Cardiac fibroblast (primary cell): Measurements from ENCODE around the gene CRADD.

Experiments
- DNase-seq, 2 donors: peaks; one replicate each; pipeline versions ENCODE4 v3.0.0 to v3.0.0-alpha.2; 2010; ENCODE audit warnings: low read depth in 2 of 2
- H3K4me3 ChIP-seq, 2 donors: replicated peaks in 1 of 2; 1 replicate in 1 of 2; 2 replicates in 1 of 2; pipeline ENCODE4 v1.5.1; 2011; ENCODE audit warnings: low read depth in 2 of 2, low read length in 2 of 2, mild to moderate bottlenecking in 2 of 2, moderate library complexity in 1 of 2
- CTCF ChIP-seq: IDR thresholded peaks from one replicate; pipeline ENCODE4 v1.5.1; 2011; ENCODE audit warnings: low read depth, mild to moderate bottlenecking, low read length, inconsistent platforms

The CRADD gene

GRCh38 chr12:93702707-93703315 is 25.6 kb downstream of the CRADD start:
- no peak for TF ChIP-seq CTCF
- DNase-seq = no peak
- H3K4me3 ChIP-seq = no peak overlapping the region

- no peak overlapping the region for H3K4me3 ChIP-seq
- no peak for TF ChIP-seq CTCF
- no peak for DNase-seq
Observed at GRCh38 chr12:93704122-93704521, 26.9 kb downstream of the CRADD start.

GRCh38 chr12:93704625-93705024 is 27.4 kb downstream of the CRADD start:
- DNase-seq = no peak
- no peak overlapping the region for H3K4me3 ChIP-seq
- TF ChIP-seq CTCF = no peak

- no peak overlapping the region for H3K4me3 ChIP-seq
- DNase-seq = no peak
- no peak for TF ChIP-seq CTCF
Observed at GRCh38 chr12:93705237-93705636, 28.1 kb downstream of the CRADD start.

GRCh38 chr12:93706387-93706786 is 29.2 kb downstream of the CRADD start:
- peak in 1 of 2 donors; percentile 25 for DNase-seq
- TF ChIP-seq CTCF = no peak
- no peak overlapping the region for H3K4me3 ChIP-seq

- peak in 1 of 2 donors; percentile 58 for DNase-seq
- TF ChIP-seq CTCF = no peak
- no peak overlapping the region for H3K4me3 ChIP-seq
Observed at GRCh38 chr12:93706824-93707223, 29.6 kb downstream of the CRADD start.

- no peak for TF ChIP-seq CTCF
- no peak overlapping the region for H3K4me3 ChIP-seq
- DNase-seq = peak in 1 of 2 donors; percentile 30
Observed at GRCh38 chr12:93707836-93708235, 30.7 kb downstream of the CRADD start.
